NCI-H69 (cell line): ENCODE measurements around the gene SMCO1.
"Not testable (repeated sequence)": the region's sequence is repeated elsewhere in the genome, so short reads cannot be mapped to it uniquely, and the experiment has no call there.

Experiments used
- DNase-seq: peaks from one replicate; lab custom pipeline; 2025; lab: John Stamatoyannopoulos, UW

The SMCO1 gene

GRCh38 chr3:196514913-196515621 lies at the start of gene SMCO1:
Gene SMCO1 (minus strand): TSS chr3:196515346. CDS start chr3:196515209, 137 bp downstream.
- no peak for DNase-seq

- no peak for DNase-seq
Observed at GRCh38 chr3:196563721-196564225, 48.6 kb upstream of the SMCO1 start.

GRCh38 chr3:196559826-196560225 lies 44.7 kb upstream of the SMCO1 start:
- DNase-seq: no peak

- no peak for DNase-seq
Observed at GRCh38 chr3:196558476-196558875, 43.3 kb upstream of the SMCO1 start.

GRCh38 chr3:196557236-196557635 lies 42.1 kb upstream of the SMCO1 start:
- DNase-seq: no peak

- DNase-seq: no peak
Observed at GRCh38 chr3:196555295-196555694, 40.1 kb upstream of the SMCO1 start.

GRCh38 chr3:196554205-196554604 lies 39.1 kb upstream of the SMCO1 start:
- no peak for DNase-seq

GRCh38 chr3:196553551-196553950 lies 38.4 kb upstream of the SMCO1 start:
- DNase-seq: no peak

GRCh38 chr3:196552253-196552652 lies 37.1 kb upstream of the SMCO1 start:
- DNase-seq: no peak

GRCh38 chr3:196550172-196550571 lies 35.0 kb upstream of the SMCO1 start:
- DNase-seq: not testable (repeated sequence)

- DNase-seq: not testable (repeated sequence)
Observed at GRCh38 chr3:196549312-196549711, 34.2 kb upstream of the SMCO1 start.

- DNase-seq: no peak
Observed at GRCh38 chr3:196547067-196547466, 31.9 kb upstream of the SMCO1 start.

GRCh38 chr3:196546537-196546936 lies 31.4 kb upstream of the SMCO1 start:
- DNase-seq: no peak

GRCh38 chr3:196544491-196544992 lies 29.4 kb upstream of the SMCO1 start:
- no peak for DNase-seq

GRCh38 chr3:196541684-196542445 lies 26.7 kb upstream of the SMCO1 start:
- no peak for DNase-seq

- DNase-seq: peak; percentile 42
Observed at GRCh38 chr3:196537319-196537984, 22.3 kb upstream of the SMCO1 start.

GRCh38 chr3:196533260-196533681 lies 18.1 kb upstream of the SMCO1 start:
- no peak for DNase-seq

GRCh38 chr3:196531418-196531817 lies 16.3 kb upstream of the SMCO1 start:
- DNase-seq: no peak

- DNase-seq: peak; percentile 92
Observed at GRCh38 chr3:196528639-196529233, 13.6 kb upstream of the SMCO1 start.

- DNase-seq: peak; percentile 16
Observed at GRCh38 chr3:196525141-196525540, 10.0 kb upstream of the SMCO1 start.

- no peak for DNase-seq
Observed at GRCh38 chr3:196524527-196524926, 9.4 kb upstream of the SMCO1 start.

- DNase-seq: no peak
Observed at GRCh38 chr3:196523841-196524240, 8.7 kb upstream of the SMCO1 start.
